ENCODE data around the gene CLDN24. TPM values are rescaled to one million over a fixed set of nuclear protein-coding genes. Genes with fewer than 3 reads are reported as not detected.

The CLDN24 gene
- total RNA-seq, 1 donor = not detected

DNA sequence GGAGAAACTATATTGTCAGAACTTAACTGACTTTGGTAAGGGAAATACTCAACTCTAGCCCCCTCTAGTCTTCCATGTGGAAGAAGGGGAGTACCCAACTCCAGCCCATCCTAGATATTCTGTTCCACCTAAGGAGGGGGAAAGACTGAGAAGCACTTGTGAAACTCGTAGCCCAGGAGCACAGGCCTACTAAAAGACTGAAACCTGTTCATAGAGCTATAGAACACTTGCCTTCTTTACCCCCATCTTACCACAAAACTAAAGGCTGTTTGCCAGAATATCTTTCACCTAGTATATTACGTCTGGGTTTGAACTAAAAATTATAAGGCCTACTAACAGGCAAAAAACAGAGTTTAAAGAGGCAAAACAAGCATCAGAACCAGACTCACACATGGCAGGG lies 17.7 kb downstream of the CLDN24 start:
- no peak for TF ChIP-seq CTCF (IDR thresholded peaks at IDR 0.05; ENCODE audit: extremely low read depth, low read depth, low read length)
- DNase-seq (ENCODE audit: insufficient read length, low spot score, missing footprints) = no peak
- H3K4me2 ChIP-seq (ENCODE audit: insufficient read depth, low read length) = no peak overlapping the region
- no peak overlapping the region for H3K4me3 ChIP-seq (ENCODE audit: insufficient read depth, low read length)
- peaks cover 8% of the 10 kb centered on the region for H3K36me3 ChIP-seq (ENCODE audit: insufficient read depth, low read length)
- H3K4me1 ChIP-seq (ENCODE audit: insufficient read depth, low read length) = no peaks in the 10 kb centered on the region
- no peaks in the 10 kb centered on the region for H3K9me3 ChIP-seq (ENCODE audit: low read depth, low read length)
- H3K79me2 ChIP-seq (ENCODE audit: insufficient read depth, low read length) = no peaks in the 10 kb centered on the region
- no peak overlapping the region for H3K27ac ChIP-seq (ENCODE audit: low read depth, low read length)
- no peak overlapping the region for H2AFZ ChIP-seq (ENCODE audit: low read length)
- H4K20me1 ChIP-seq (ENCODE audit: insufficient read depth, low read length) = no peaks in the 10 kb centered on the region
- no peaks in the 10 kb centered on the region for H3K27me3 ChIP-seq (ENCODE audit: insufficient read depth, low read length)

GRCh38 chr4:183304067-183304466 lies 18.2 kb downstream of the CLDN24 start:
- Histone ChIP-seq H3K27me3 (ENCODE audit: insufficient read depth, low read length) (no peaks in the 10 kb centered on the region), H3K36me3 (ENCODE audit: insufficient read depth, low read length) (peaks cover 13% of the 10 kb centered on the region), H2AFZ (ENCODE audit: low read length) (no peak overlapping the region)

GRCh38 chr4:183303301-183303700 lies 18.9 kb downstream of the CLDN24 start:
- H3K4me2 ChIP-seq (ENCODE audit: insufficient read depth, low read length) = no peak overlapping the region
- no peaks in the 10 kb centered on the region for H3K27me3 ChIP-seq (ENCODE audit: insufficient read depth, low read length)
- no peak overlapping the region for H3K27ac ChIP-seq (ENCODE audit: low read depth, low read length)
- no peaks in the 10 kb centered on the region for H3K9me3 ChIP-seq (ENCODE audit: low read depth, low read length)
- no peak overlapping the region for H3K4me3 ChIP-seq (ENCODE audit: insufficient read depth, low read length)
- H3K79me2 ChIP-seq (ENCODE audit: insufficient read depth, low read length) = no peaks in the 10 kb centered on the region
- TF ChIP-seq CTCF (IDR thresholded peaks at IDR 0.05; ENCODE audit: extremely low read depth, low read depth, low read length) = no peak
- H3K36me3 ChIP-seq (ENCODE audit: insufficient read depth, low read length) = peaks cover 17% of the 10 kb centered on the region
- no peaks in the 10 kb centered on the region for H3K4me1 ChIP-seq (ENCODE audit: insufficient read depth, low read length)
- H2AFZ ChIP-seq (ENCODE audit: low read length) = no peak overlapping the region
- DNase-seq (ENCODE audit: insufficient read length, low spot score, missing footprints) = no peak
- H4K20me1 ChIP-seq (ENCODE audit: insufficient read depth, low read length) = no peaks in the 10 kb centered on the region

More at GRCh38 chr4:183304067-183304466, 18.2 kb downstream of the CLDN24 start:
- Histone ChIP-seq H3K27ac (ENCODE audit: low read depth, low read length) (no peak overlapping the region), H3K4me3 (ENCODE audit: insufficient read depth, low read length) (no peak overlapping the region), H4K20me1 (ENCODE audit: insufficient read depth, low read length) (no peaks in the 10 kb centered on the region), H3K4me2 (ENCODE audit: insufficient read depth, low read length) (no peak overlapping the region), H3K9me3 (ENCODE audit: low read depth, low read length) (no peaks in the 10 kb centered on the region), H3K79me2 (ENCODE audit: insufficient read depth, low read length) (no peaks in the 10 kb centered on the region), H3K4me1 (ENCODE audit: insufficient read depth, low read length) (no peaks in the 10 kb centered on the region)
- DNase-seq (ENCODE audit: insufficient read length, low spot score, missing footprints) = no peak
- no peak for TF ChIP-seq CTCF (IDR thresholded peaks at IDR 0.05; ENCODE audit: extremely low read depth, low read depth, low read length)

GRCh38 chr4:183300655-183301054 lies 21.6 kb downstream of the CLDN24 start:
- Histone ChIP-seq H3K27me3 (ENCODE audit: insufficient read depth, low read length) (no peaks in the 10 kb centered on the region), H3K79me2 (ENCODE audit: insufficient read depth, low read length) (no peaks in the 10 kb centered on the region), H3K27ac (ENCODE audit: low read depth, low read length) (no peak overlapping the region), H3K4me1 (ENCODE audit: insufficient read depth, low read length) (no peaks in the 10 kb centered on the region), H2AFZ (ENCODE audit: low read length) (no peak overlapping the region), H4K20me1 (ENCODE audit: insufficient read depth, low read length) (no peaks in the 10 kb centered on the region), H3K36me3 (ENCODE audit: insufficient read depth, low read length) (peaks cover 29% of the 10 kb centered on the region), H3K9me3 (ENCODE audit: low read depth, low read length) (no peaks in the 10 kb centered on the region), H3K4me2 (ENCODE audit: insufficient read depth, low read length) (no peak overlapping the region), H3K4me3 (ENCODE audit: insufficient read depth, low read length) (no peak overlapping the region)
- no peak for DNase-seq (ENCODE audit: insufficient read length, low spot score, missing footprints)
- TF ChIP-seq CTCF (IDR thresholded peaks at IDR 0.05; ENCODE audit: extremely low read depth, low read depth, low read length) = no peak

Measured in osteoblast (primary cell).